ENCODE results near the gene BSDC1.

GRCh38 chr1:32364836-32365235 is 29.4 kb downstream of the BSDC1 start:
- TF ChIP-seq EZH2 (IDR thresholded peaks at IDR 0.05; ENCODE audit: borderline replicate concordance, control insufficient read depth, low read depth, low read length) (no peak), CBX5 (IDR thresholded peaks at IDR 0.05; ENCODE audit: low read depth) (no peak)

All from GM12878 (cell line).